ENCODE measurements around the gene CCSER1.

CCSER1 gene

GRCh38 chr4:90127223-90127705, at the start of gene CCSER1:
Gene CCSER1, plus strand, starts transcription at chr4:90127394.
- H2AFZ ChIP-seq (ENCODE audit: low read length): no peak within 1 kb of the TSS
- no peaks in the 10 kb centered on the region for H3K4me1 ChIP-seq (ENCODE audit: insufficient read depth, low read length, poor library complexity, severe bottlenecking)
- TF ChIP-seq, protein P1, sequence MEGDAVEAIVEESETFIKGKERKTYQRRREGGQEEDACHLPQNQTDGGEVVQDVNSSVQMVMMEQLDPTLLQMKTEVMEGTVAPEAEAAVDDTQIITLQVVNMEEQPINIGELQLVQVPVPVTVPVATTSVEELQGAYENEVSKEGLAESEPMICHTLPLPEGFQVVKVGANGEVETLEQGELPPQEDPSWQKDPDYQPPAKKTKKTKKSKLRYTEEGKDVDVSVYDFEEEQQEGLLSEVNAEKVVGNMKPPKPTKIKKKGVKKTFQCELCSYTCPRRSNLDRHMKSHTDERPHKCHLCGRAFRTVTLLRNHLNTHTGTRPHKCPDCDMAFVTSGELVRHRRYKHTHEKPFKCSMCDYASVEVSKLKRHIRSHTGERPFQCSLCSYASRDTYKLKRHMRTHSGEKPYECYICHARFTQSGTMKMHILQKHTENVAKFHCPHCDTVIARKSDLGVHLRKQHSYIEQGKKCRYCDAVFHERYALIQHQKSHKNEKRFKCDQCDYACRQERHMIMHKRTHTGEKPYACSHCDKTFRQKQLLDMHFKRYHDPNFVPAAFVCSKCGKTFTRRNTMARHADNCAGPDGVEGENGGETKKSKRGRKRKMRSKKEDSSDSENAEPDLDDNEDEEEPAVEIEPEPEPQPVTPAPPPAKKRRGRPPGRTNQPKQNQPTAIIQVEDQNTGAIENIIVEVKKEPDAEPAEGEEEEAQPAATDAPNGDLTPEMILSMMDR (conservative IDR thresholded peaks at IDR 0.05; ENCODE audit: low read length): no peak
- no peak for TF ChIP-seq EZH2phosphoT487 (IDR thresholded peaks at IDR 0.05; ENCODE audit: borderline replicate concordance)
- H3K9ac ChIP-seq (ENCODE audit: low read depth, low read length, poor library complexity, severe bottlenecking): no peak within 1 kb of the TSS
- no peaks in the 10 kb centered on the region for H3K36me3 ChIP-seq (ENCODE audit: insufficient read depth, low read length)
- H3K79me2 ChIP-seq (ENCODE audit: insufficient read depth, low read length): no peaks in the 10 kb centered on the region
- H3K9me2 ChIP-seq (replicated peaks; ENCODE audit: low read depth, low read length): no peaks in the 10 kb centered on the region
- no peaks in the 10 kb centered on the region for H4K20me1 ChIP-seq (ENCODE audit: insufficient read depth, low read length, poor library complexity, severe bottlenecking)
- no peaks in the 10 kb centered on the region for H3F3A ChIP-seq (ENCODE audit: low read depth)
- no peaks in the 10 kb centered on the region for H3K9me3 ChIP-seq (ENCODE audit: insufficient read depth, low read depth, low read length)
- H3K4me3 ChIP-seq (ENCODE audit: low read length, poor library complexity, severe bottlenecking): no peak within 1 kb of the TSS
- H3K4me2 ChIP-seq (ENCODE audit: low read depth, low read length, poor library complexity, severe bottlenecking): no peak within 1 kb of the TSS
- no peaks in the 10 kb centered on the region for H3K27me3 ChIP-seq (ENCODE audit: insufficient read depth, low read length, poor library complexity, severe bottlenecking)

DNA sequence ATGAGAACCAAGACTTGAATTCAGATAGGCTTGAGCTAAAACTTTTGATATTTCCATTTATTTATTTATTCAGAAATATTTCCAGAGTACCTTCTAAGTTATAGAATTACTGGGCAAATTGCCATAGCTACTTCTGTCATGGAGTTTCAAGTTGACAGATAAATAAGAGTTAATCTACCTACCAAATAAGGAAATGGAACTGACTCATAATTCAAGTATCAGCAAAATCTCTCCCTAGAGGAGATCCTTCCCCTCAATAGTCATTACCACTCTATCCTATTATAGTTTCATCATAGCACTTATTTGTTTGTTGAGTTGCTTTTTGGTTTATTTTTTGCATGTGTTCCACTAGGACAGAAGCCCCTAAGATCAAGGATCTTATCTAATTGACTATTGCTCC, 48.8 kb upstream of the CCSER1 start:
- Histone ChIP-seq H3K4me2 (ENCODE audit: low read depth, low read length, poor library complexity, severe bottlenecking) (no peak overlapping the region), H3K4me1 (ENCODE audit: insufficient read depth, low read length, poor library complexity, severe bottlenecking) (no peaks in the 10 kb centered on the region), H3K4me3 (ENCODE audit: low read length, poor library complexity, severe bottlenecking) (no peak overlapping the region), H4K20me1 (ENCODE audit: insufficient read depth, low read length, poor library complexity, severe bottlenecking) (no peaks in the 10 kb centered on the region), H3K9me3 (ENCODE audit: insufficient read depth, low read depth, low read length) (no peaks in the 10 kb centered on the region), H3F3A (ENCODE audit: low read depth) (no peaks in the 10 kb centered on the region), H3K36me3 (ENCODE audit: insufficient read depth, low read length) (no peaks in the 10 kb centered on the region), H3K79me2 (ENCODE audit: insufficient read depth, low read length) (no peaks in the 10 kb centered on the region), H3K9ac (ENCODE audit: low read depth, low read length, poor library complexity, severe bottlenecking) (no peak overlapping the region), H3K9me2 (replicated peaks; ENCODE audit: low read depth, low read length) (no peaks in the 10 kb centered on the region), H2AFZ (ENCODE audit: low read length) (no peak overlapping the region), H3K27me3 (ENCODE audit: insufficient read depth, low read length, poor library complexity, severe bottlenecking) (no peaks in the 10 kb centered on the region)
- TF ChIP-seq, protein P1 (conservative IDR thresholded peaks at IDR 0.05; ENCODE audit: low read length): no peak
- TF ChIP-seq EZH2phosphoT487 (IDR thresholded peaks at IDR 0.05; ENCODE audit: borderline replicate concordance): no peak

DNA sequence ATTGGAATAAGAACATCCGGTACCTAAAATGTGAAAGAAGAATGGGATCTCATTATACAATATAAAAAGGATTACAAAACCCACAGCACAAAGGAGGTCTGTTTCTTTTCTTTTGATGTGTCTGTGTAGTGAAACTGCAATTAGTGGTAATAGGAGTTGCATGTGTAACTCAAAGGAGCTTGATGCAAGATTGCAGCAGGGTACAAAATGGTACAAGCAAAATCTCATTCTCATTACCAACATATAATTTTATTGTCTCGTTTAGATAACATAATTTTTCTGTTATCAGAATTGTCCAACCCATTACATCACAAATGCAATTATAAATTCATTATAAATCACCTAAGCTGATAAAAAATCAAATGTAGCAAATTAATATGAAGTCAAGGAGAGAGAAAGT, 47.1 kb upstream of the CCSER1 start:
- no peak overlapping the region for H2AFZ ChIP-seq (ENCODE audit: low read length)
- no peaks in the 10 kb centered on the region for H3K27me3 ChIP-seq (ENCODE audit: insufficient read depth, low read length, poor library complexity, severe bottlenecking)
- no peaks in the 10 kb centered on the region for H3K36me3 ChIP-seq (ENCODE audit: insufficient read depth, low read length)
- no peak for TF ChIP-seq EZH2phosphoT487 (IDR thresholded peaks at IDR 0.05; ENCODE audit: borderline replicate concordance)
- TF ChIP-seq, protein P1 (conservative IDR thresholded peaks at IDR 0.05; ENCODE audit: low read length): no peak
- no peaks in the 10 kb centered on the region for H3K9me3 ChIP-seq (ENCODE audit: insufficient read depth, low read depth, low read length)
- no peak overlapping the region for H3K4me3 ChIP-seq (ENCODE audit: low read length, poor library complexity, severe bottlenecking)
- no peaks in the 10 kb centered on the region for H3K4me1 ChIP-seq (ENCODE audit: insufficient read depth, low read length, poor library complexity, severe bottlenecking)
- H3K79me2 ChIP-seq (ENCODE audit: insufficient read depth, low read length): no peaks in the 10 kb centered on the region
- no peaks in the 10 kb centered on the region for H3K9me2 ChIP-seq (replicated peaks; ENCODE audit: low read depth, low read length)
- H3K9ac ChIP-seq (ENCODE audit: low read depth, low read length, poor library complexity, severe bottlenecking): no peak overlapping the region
- no peaks in the 10 kb centered on the region for H4K20me1 ChIP-seq (ENCODE audit: insufficient read depth, low read length, poor library complexity, severe bottlenecking)
- no peaks in the 10 kb centered on the region for H3F3A ChIP-seq (ENCODE audit: low read depth)
- H3K4me2 ChIP-seq (ENCODE audit: low read depth, low read length, poor library complexity, severe bottlenecking): no peak overlapping the region

All from Loucy (cell line).